Lower leg skin (tissue), 4 donors: ENCODE measurements around the gene ST3GAL5. TPM values are rescaled to one million over a fixed set of nuclear protein-coding genes. Genes with fewer than 3 reads are reported as not detected.

Experiments used
- DNase-seq, 2 donors: peaks; one replicate each; pipeline ENCODE4 v3.0.0-alpha.2; 2019; ENCODE audit warnings: low spot score in 2 of 2
- H3K4me3 ChIP-seq: fragments of 200-600 bp; sonication (generic); 2 replicates; pipeline ENCODE4 v1.5.1; 2017; ENCODE audit warnings: mild to moderate bottlenecking, low read depth; ENCODE audit not compliant: poor library complexity, severe bottlenecking
- CTCF ChIP-seq, 3 donors: fragments of 450-650 bp; IDR thresholded peaks; one replicate each; pipeline ENCODE4 v1.5.1; 2016; ENCODE audit warnings: antibody characterized with exemption in 3 of 3, mild to moderate bottlenecking in 3 of 3, moderate library complexity in 2 of 3
- POLR2A ChIP-seq, 2 donors: fragments of 450-650 bp; IDR thresholded peaks; one replicate each; pipeline ENCODE4 v1.6.1; 2016 to 2017; ENCODE audit warnings: antibody characterized with exemption in 2 of 2, mild to moderate bottlenecking in 1 of 2, moderate library complexity in 1 of 2
- WGBS, 2 donors: methylation state at CpG; one replicate each; pipeline ENCODE4 v1.1.5; 2018; 5-methylcytosine and 5-hydroxymethylcytosine counted together
- intact Hi-C: fragments of 100-400 bp; cut with DNase I; formaldehyde crosslinking; loops from one replicate; pipeline ENCODE4 v1.15.0; 2023; ENCODE audit warnings: low total_unique reads
- total RNA-seq, 4 donors: library from RNA; depleted of rRNA; stranded (reverse); fragments of >200 nt; gene quantifications; one replicate each; pipeline ENCODE4 v1.1.0, GENCODE V29; 2016

The ST3GAL5 gene
- total RNA-seq, 4 donors from 2014 or later, result 6.9 to 8.6 (median 8.1) TPM

- intact Hi-C loops, result no loop called here
- WGBS, 2 donors, result 87 to 91% methylated on average over 5 of the region's 5 CpGs
- DNase-seq, result no peak
These were observed 99.5 kb downstream of the ST3GAL5 start for GRCh38 chr2:85789271-85789670.

DNA sequence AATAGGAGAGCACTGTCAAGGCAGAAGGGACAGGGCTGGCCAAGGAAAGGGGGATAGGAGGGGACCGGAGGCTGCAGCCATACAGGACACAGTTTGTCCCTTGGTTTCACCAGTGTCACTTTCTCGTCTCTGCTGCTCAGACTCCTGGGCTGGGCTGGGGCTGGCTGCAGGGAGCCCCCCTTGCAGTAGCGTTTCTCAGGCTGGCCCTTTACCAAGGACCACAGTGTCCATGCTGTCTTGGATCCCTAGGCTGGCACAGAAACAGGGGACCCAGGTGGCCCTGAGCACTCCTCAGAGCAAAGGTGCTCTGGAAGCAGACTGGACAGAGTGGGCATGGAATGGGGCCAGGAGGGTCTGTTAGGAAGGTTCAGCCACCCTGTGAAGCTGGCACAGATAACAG, 100.2 kb downstream of the ST3GAL5 start:
- intact Hi-C loops, result no loop called here
- TF ChIP-seq CTCF (IDR thresholded peaks at IDR 0.05), result no peak
- TF ChIP-seq POLR2A (IDR thresholded peaks at IDR 0.05), result no peak
- no peak for DNase-seq
- no peak overlapping the region for H3K4me3 ChIP-seq
- 88 to 94% methylated on average over 3 of the region's 3 CpGs for WGBS, 2 donors

More at GRCh38 chr2:85789271-85789670, 99.5 kb downstream of the ST3GAL5 start:
- TF ChIP-seq CTCF (IDR thresholded peaks at IDR 0.05) (no peak), POLR2A (IDR thresholded peaks at IDR 0.05) (no peak)
- no peak overlapping the region for H3K4me3 ChIP-seq

- intact Hi-C loops, result no loop called here
- no peak overlapping the region for H3K4me3 ChIP-seq
- no peak for TF ChIP-seq CTCF (IDR thresholded peaks at IDR 0.05)
- TF ChIP-seq POLR2A (IDR thresholded peaks at IDR 0.05), result no peak
- peak in 1 of 2 donors; percentile 45 for DNase-seq
- WGBS, 2 donors, result 93% methylated on average over 6 of the region's 6 CpGs
These were observed 100.8 kb downstream of the ST3GAL5 start for GRCh38 chr2:85787981-85788340.

DNA sequence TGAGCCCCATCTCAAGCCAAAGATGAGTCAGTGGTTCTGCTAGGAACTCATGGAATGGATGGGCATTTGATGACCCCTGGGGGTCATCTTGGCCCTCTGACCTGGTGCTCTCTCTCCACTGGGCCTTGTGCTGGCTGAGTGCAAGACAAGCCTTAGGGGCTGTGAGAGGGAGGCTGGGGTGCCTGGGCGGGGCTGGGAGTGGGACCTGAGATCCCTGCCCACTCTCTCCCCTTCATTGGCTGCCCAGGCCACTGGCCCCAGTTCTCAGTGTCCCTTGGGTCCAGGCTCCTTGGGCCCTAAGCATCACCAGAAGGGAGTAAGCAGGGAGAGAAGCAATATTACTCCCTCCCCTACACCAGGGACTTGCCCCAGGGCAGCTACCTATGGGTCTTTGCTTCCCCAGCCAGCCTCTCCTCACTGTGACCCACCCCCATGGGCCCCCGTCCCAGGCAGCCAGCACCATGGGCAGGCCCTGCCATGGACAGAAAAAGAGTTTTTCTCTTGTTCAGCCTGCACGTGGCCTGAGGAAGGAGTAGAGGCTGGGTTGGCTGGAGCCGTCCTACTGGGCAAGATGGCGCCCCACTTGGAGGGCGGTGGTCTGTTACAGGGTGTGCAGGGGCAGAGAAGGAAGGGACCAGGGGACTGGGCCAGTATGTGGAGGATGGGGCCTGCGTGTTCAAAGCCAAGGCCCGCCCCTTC, 101.4 kb downstream of the ST3GAL5 start:
- WGBS, 2 donors, result 85 to 91% methylated on average over 8 of the region's 8 CpGs
- no peak overlapping the region for H3K4me3 ChIP-seq
- intact Hi-C loops, result no loop called here
- peak in 1 of 2 donors; percentile 80 for DNase-seq
- TF ChIP-seq POLR2A (IDR thresholded peaks at IDR 0.05) (no peak), CTCF (IDR thresholded peaks at IDR 0.05) (no peak)

Other genes with a start within 250 kb of the ST3GAL5 start
- gene SFTPB, start 220.8 kb downstream of the ST3GAL5 start, total RNA-seq, result not detected
- 1 to 10 TPM in 2 of 4 donors, under 1 TPM in 1, not detected in 1; 0.42 to 3.6 (median 1.3) TPM for gene GNLY, start 194.6 kb downstream of the ST3GAL5 start, total RNA-seq
- gene ATOH8, start 135.0 kb downstream of the ST3GAL5 start, total RNA-seq, result 10 to 100 TPM; 27.3 to 79.8 (median 33.7) TPM
- 10 to 100 TPM; 11.9 to 16.9 (median 13.5) TPM for gene POLR1A, start 216.9 kb upstream of the ST3GAL5 start, total RNA-seq
- 10 to 100 TPM; 35.5 to 98.7 (median 48.5) TPM for gene PTCD3, start 217.2 kb upstream of the ST3GAL5 start, total RNA-seq